Type B pancreatic cell (in vitro differentiated cells): ENCODE measurements around the gene CKM. TPM values are rescaled to one million over a fixed set of nuclear protein-coding genes. Genes with fewer than 3 reads are reported as not detected.

ENCODE experiments used
- DNase-seq: peaks from one replicate; pipeline ENCODE4 v3.0.0; 2021; ENCODE audit warnings: mixed read lengths; ENCODE audit not compliant: unreplicated experiment; ENCODE audit errors: extremely low spot score
- H3K27ac Mint-ChIP-seq: 2 replicates; pipeline ENCODE4 v1.8.0; 2021; ENCODE audit warnings: mild to moderate bottlenecking, mixed read lengths
- H3K27me3 Mint-ChIP-seq: 2 replicates; pipeline ENCODE4 v1.8.0; 2021; ENCODE audit warnings: mixed read lengths
- H3K36me3 Mint-ChIP-seq: 2 replicates; pipeline ENCODE4 v1.8.0; 2021; ENCODE audit warnings: mixed read lengths
- H3K4me1 Mint-ChIP-seq: one replicate; pipeline ENCODE4 v1.8.0; 2021; ENCODE audit warnings: mixed read lengths; ENCODE audit not compliant: unreplicated experiment
- H3K4me3 Mint-ChIP-seq: 2 replicates; pipeline ENCODE4 v1.8.0; 2021; ENCODE audit warnings: mild to moderate bottlenecking, mixed read lengths
- H3K9me3 Mint-ChIP-seq: 2 replicates; pipeline ENCODE4 v1.8.0; 2021; ENCODE audit warnings: mixed read lengths
- total RNA-seq: library from RNA; stranded (reverse); gene quantifications from 2 replicates; pipeline ENCODE4 v1.2.1, GENCODE V29; 2021; ENCODE audit warnings: low replicate concordance
- TF ChIP-seq, protein P1 (sequence below): fragments of 200-600 bp; sonication (generic); conservative IDR thresholded peaks from 2 replicates; pipeline ENCODE4 v1.5.0; 2021; ENCODE audit warnings: antibody characterized with exemption, mild to moderate bottlenecking

CKM gene
- total RNA-seq, 1 donor from 2014 or later = 0.24 TPM

DNA sequence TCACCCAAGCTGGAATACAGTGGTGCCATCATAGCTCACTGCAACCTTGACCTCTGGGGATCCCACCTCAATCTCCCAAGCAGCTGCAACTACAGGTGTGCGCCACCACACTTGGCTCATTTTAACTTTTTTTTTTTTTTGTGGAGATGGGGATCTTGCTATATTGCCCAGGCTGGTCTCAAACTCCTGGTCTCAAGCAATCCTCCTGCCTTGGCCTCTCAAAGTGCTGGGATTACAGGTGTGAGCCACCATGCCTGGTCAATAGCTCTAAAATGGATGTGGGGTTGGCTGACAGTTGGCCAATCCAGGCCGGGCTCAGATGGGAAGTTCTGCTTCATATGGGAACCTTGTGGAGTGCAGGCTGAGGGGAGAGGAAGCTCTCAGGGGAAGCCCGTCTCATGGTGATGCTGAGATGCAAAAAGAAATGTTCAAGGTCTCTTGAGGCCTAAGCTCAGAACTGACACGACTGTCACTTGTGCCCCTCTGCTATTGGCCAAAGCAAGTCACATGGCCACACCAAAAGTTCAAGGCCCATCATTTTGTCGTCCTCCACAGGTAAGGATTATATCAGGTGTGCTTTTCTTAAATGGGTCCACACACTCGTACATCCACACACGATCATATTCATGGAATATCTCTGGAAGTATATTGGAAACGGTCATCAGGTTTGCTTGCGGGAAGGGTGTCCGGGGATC, 11.1 kb upstream of the CKM start:
- H3K36me3 Mint-ChIP-seq = no peaks in the 10 kb centered on the region
- no peak overlapping the region for H3K4me3 Mint-ChIP-seq
- TF ChIP-seq, protein P1, sequence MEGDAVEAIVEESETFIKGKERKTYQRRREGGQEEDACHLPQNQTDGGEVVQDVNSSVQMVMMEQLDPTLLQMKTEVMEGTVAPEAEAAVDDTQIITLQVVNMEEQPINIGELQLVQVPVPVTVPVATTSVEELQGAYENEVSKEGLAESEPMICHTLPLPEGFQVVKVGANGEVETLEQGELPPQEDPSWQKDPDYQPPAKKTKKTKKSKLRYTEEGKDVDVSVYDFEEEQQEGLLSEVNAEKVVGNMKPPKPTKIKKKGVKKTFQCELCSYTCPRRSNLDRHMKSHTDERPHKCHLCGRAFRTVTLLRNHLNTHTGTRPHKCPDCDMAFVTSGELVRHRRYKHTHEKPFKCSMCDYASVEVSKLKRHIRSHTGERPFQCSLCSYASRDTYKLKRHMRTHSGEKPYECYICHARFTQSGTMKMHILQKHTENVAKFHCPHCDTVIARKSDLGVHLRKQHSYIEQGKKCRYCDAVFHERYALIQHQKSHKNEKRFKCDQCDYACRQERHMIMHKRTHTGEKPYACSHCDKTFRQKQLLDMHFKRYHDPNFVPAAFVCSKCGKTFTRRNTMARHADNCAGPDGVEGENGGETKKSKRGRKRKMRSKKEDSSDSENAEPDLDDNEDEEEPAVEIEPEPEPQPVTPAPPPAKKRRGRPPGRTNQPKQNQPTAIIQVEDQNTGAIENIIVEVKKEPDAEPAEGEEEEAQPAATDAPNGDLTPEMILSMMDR = no peak
- no peaks in the 10 kb centered on the region for H3K9me3 Mint-ChIP-seq
- H3K4me1 Mint-ChIP-seq = no peaks in the 10 kb centered on the region
- DNase-seq = no peak
- no peak overlapping the region for H3K27ac Mint-ChIP-seq
- H3K27me3 Mint-ChIP-seq = peaks cover 4% of the 10 kb centered on the region

DNA sequence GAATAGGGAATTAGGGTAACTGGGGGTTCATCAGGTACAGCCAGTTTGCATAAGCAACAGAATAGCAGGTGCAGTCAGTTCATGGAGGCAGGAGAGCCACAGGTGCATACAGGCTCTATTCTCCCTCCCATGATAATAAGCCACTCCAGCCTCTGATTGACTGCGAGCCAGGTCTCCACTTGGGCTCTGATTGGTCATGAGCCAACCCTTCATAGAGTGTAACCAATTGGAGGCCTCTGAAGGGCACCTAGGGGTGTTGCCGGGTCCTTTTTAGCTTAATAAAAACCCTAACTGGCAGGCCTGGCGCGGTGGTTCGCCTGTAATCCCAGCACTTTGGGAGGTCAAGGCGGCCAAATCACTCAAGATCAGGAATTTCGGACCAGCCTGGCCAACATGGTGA, 8.7 kb upstream of the CKM start:
- TF ChIP-seq, protein P1 = no peak
- Mint-ChIP-seq H3K36me3 (no peaks in the 10 kb centered on the region), H3K27me3 (no peaks in the 10 kb centered on the region), H3K27ac (no peak overlapping the region), H3K4me1 (peaks cover 1% of the 10 kb centered on the region), H3K4me3 (no peak overlapping the region), H3K9me3 (no peaks in the 10 kb centered on the region)
- DNase-seq = no peak

DNA sequence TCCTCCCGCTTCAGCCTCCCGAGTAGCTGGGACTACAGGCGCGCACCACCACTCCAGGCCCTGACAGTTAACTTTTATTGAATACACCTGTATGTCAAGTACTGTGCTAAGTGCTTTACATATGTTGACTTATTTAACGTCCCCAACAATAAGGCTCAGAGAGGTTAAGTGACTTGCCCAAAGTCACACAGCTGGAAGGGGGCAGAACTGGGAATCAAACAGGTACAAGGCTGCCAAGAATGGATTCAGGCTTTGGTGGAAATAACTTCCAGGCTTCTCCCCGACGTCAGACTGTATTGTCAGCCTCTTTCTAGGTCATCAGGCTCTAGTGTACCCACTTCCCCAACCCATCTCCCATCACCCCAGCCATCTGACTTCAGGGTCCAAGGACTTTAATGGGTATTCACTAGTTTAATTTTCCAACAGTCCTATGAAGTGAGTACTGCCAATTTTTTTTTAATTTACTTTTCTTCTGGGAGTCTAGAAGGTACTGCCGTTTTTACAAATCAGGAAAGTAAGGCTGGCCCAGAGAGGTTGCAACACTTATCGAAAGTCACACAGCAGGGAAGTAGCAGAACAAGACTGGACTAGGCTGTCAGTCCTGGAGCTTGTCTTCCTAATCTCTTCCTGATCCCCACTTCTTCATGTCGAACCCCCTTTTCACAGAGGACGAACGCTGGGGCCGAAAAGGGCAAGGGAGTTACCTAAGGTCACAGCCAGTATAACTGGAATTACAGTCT, 4.9 kb upstream of the CKM start:
- Mint-ChIP-seq H3K4me1 (peaks cover 10% of the 10 kb centered on the region), H3K9me3 (no peaks in the 10 kb centered on the region), H3K27ac (no peak overlapping the region), H3K36me3 (no peaks in the 10 kb centered on the region), H3K4me3 (no peak overlapping the region), H3K27me3 (peaks cover 7% of the 10 kb centered on the region)
- TF ChIP-seq, protein P1 = no peak
- DNase-seq = no peak

DNA sequence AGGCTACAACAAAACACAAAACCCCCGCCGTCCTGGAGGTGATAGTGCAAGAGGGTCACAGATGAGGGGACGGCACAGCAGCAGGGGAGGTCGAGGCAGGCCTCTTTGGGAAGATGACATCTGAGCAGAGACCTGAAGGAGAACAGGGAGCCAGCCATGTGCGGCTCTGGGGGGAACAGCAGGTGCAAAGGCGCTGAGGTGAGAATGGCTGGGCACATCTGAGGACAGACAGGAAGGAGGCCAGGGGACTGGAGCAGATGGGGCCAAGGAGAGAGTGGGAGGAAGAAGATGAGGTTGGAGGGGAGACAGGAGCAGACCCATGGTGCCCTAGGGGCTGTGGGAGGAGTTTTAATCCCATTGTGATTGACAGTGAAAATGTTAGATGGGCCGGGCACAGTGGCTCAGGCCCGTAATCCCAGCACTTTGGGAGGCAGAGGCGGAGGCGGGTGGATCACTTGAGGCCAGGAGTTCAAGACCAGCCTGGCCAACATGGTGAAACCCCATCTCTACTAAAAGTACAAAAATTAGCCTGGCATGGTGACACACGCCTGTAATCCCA, 1.8 kb upstream of the CKM start:
- H3K4me1 Mint-ChIP-seq = peaks cover 16% of the 10 kb centered on the region
- H3K4me3 Mint-ChIP-seq = no peak overlapping the region
- no peak for DNase-seq
- TF ChIP-seq, protein P1 = no peak
- no peaks in the 10 kb centered on the region for H3K36me3 Mint-ChIP-seq
- H3K27me3 Mint-ChIP-seq = peaks cover 12% of the 10 kb centered on the region
- no peaks in the 10 kb centered on the region for H3K9me3 Mint-ChIP-seq
- H3K27ac Mint-ChIP-seq = no peak overlapping the region

DNA sequence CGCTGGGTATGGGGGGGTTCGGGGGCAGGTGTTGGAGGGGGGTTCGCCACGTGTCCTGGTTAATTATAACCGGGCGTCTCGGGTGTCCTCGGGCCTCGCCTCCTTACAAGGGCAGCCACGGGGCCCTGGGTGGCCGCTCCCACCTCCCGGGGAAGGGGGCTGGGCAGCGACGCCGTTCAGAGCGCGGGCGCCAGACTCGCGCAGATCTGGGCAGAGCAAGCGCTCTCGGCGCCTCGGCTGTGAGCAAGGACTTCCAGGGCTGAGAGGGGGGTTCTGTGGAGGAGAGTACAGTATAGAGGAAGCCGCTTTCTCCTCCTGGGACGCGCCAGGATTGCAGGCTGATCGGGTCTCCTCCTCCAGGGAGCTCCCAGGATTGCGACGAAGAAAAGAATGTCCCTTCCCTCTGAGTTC, 1.0 kb upstream of the CKM start:
- H3K27ac Mint-ChIP-seq = no peak overlapping the region
- H3K27me3 Mint-ChIP-seq = peaks cover 12% of the 10 kb centered on the region
- no peaks in the 10 kb centered on the region for H3K9me3 Mint-ChIP-seq
- H3K36me3 Mint-ChIP-seq = no peaks in the 10 kb centered on the region
- peaks cover 16% of the 10 kb centered on the region for H3K4me1 Mint-ChIP-seq
- H3K4me3 Mint-ChIP-seq = peak overlapping the region; percentile 47
- no peak for DNase-seq
- TF ChIP-seq, protein P1 = no peak
